Subcutaneous adipose tissue (tissue), 4 donors: ENCODE data around the gene EPS8L2. TPM values are rescaled to one million over a fixed set of nuclear protein-coding genes. Genes with fewer than 3 reads are reported as not detected.

Experiments
- CTCF ChIP-seq: fragments of 450-650 bp; IDR thresholded peaks from one replicate; pipeline ENCODE4 v1.5.1; 2016; ENCODE audit warnings: low read depth, mild to moderate bottlenecking, control low read depth, antibody characterized with exemption, moderate library complexity
- total RNA-seq, 4 donors: library from RNA; depleted of rRNA; stranded (reverse); fragments of >200 nt; gene quantifications; one replicate each; pipeline ENCODE4 v1.1.0, GENCODE V29; 2016

The EPS8L2 gene
- total RNA-seq, 4 donors from 2014 or later, result 3.8 to 20.0 (median 9.7) TPM

GRCh38 chr11:724049-724777, 18.2 kb downstream of the EPS8L2 start:
- no peak for TF ChIP-seq CTCF

GRCh38 chr11:724778-725386, 18.9 kb downstream of the EPS8L2 start:
- no peak for TF ChIP-seq CTCF

GRCh38 chr11:725624-726202, 19.7 kb downstream of the EPS8L2 start:
- TF ChIP-seq CTCF, result no peak

GRCh38 chr11:726278-727220, 20.5 kb downstream of the EPS8L2 start:
- no peak for TF ChIP-seq CTCF

- TF ChIP-seq CTCF, result no peak
Measured at GRCh38 chr11:727281-727701, 21.3 kb downstream of the EPS8L2 start.

- TF ChIP-seq CTCF, result no peak
Measured at GRCh38 chr11:727859-728748, 22.1 kb downstream of the EPS8L2 start.
